ENCODE measurements around the gene SV2A. TPM values are rescaled to one million over a fixed set of nuclear protein-coding genes. Genes with fewer than 3 reads are reported as not detected.

SV2A gene
- total RNA-seq, result 9.9 and 17.2 TPM in 2 replicates

GRCh38 chr1:149917571-149918144 is at the start of gene SV2A:
Gene SV2A (minus strand): TSS chr1:149917844. CDS start chr1:149913840, 4,004 bp downstream.

DNA sequence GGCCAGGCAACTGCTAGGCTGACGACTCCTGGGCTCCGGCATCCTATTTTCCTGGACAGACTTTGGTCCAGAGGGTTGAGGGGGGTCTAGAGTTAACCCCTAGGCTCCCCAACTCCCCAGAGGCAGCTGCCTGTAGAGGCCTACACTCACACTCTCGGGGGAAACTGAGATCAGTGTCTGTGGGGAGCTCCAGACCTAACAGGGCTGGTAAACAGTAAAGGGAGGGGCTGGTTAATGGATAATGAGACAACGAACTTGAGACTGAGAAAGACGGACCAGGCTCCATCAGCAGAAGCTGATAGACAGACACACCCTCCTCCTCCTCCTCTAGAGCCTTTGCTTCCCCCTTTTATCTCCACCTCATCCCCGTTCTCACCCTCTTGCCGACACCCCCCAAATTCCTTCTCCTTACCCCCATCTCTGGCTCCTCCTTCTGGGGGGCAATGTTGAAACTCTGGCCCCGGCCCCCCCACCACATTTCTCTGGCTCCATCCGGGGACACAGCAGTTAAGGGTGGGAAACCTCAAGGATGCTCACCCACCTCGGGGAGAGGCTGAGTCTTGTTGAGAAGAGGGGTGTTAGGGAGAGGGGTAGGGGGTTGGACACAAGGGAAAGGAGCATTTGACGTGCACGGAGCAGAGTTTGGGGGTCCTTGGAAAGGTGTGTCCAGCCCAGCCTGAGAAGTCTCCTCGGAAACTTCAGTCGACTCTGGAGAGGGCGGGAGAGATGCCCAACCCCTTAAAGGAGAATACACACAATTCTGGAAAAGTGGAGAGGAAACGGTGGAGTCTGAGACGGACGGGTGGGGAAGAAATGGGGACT is 18.7 kb upstream of the SV2A start, which contains the start of gene MTMR11:
Gene MTMR11, minus strand, starts transcription at position 710 of the 822 bp plus-strand sequence. Its CDS starts 232 bp downstream, at position 478.

GRCh38 chr1:149927563-149928400 is 10.1 kb upstream of the SV2A start, which contains the start of gene SF3B4:
Gene SF3B4 (minus strand): TSS chr1:149927803. CDS start chr1:149927759, 44 bp downstream.

GRCh38 chr1:149899460-149900284 is 18.0 kb downstream of the SV2A start, which contains the start of gene BOLA1:
Gene BOLA1 (plus strand): TSS chr1:149899568. CDS start chr1:149900060, 492 bp downstream.

Other genes starting within 250 kb of the SV2A start
- gene FCGR1A, start 135.2 kb downstream of the SV2A start, total RNA-seq, result not detected in 2 replicates
- 4.2 and 6.4 TPM in 2 replicates for gene BOLA1, start 18.3 kb downstream of the SV2A start, total RNA-seq
- gene SF3B4, start 10.0 kb upstream of the SV2A start, total RNA-seq, result 16.1 and 18.6 TPM in 2 replicates
- gene MTMR11, start 19.0 kb upstream of the SV2A start, total RNA-seq, result 14.8 and 18.9 TPM in 2 replicates
- 23.7 and 28.3 TPM in 2 replicates for gene OTUD7B, start 92.9 kb upstream of the SV2A start, total RNA-seq
- gene VPS45, start 149.9 kb upstream of the SV2A start, total RNA-seq, result 53.1 and 55.7 TPM in 2 replicates
- gene PLEKHO1, start 232.1 kb upstream of the SV2A start, total RNA-seq, result 34.6 and 38.8 TPM in 2 replicates

Data from articular chondrocyte of knee joint (primary cell).